Neural progenitor cell (in vitro differentiated cells): Measurements from ENCODE around the gene RPTOR. TPM values are rescaled to one million over a fixed set of nuclear protein-coding genes. Genes with fewer than 3 reads are reported as not detected.

Source experiments
- DNase-seq: peaks from one replicate; pipeline ENCODE4 v3.0.0-alpha.2; 2016; ENCODE audit warnings: low spot score
- H2AFZ ChIP-seq: fragments of 200-600 bp; sonication (generic); replicated peaks from 2 replicates; pipeline ENCODE4 v1.6.1; 2016; ENCODE audit warnings: antibody characterized with exemption
- H3F3A ChIP-seq: fragments of 200-600 bp; sonication (generic); 2 replicates; pipeline ENCODE4 v1.6.1; 2016; ENCODE audit warnings: antibody characterized with exemption, low read depth
- H3K27ac ChIP-seq: fragments of 200-600 bp; sonication (generic); 2 replicates; pipeline ENCODE4 v1.5.1; 2016; ENCODE audit warnings: mild to moderate bottlenecking
- H3K27me3 ChIP-seq: fragments of 200-600 bp; sonication (generic); 2 replicates; pipeline ENCODE4 v1.6.1; 2016; ENCODE audit warnings: mild to moderate bottlenecking, moderate library complexity
- H3K36me3 ChIP-seq: fragments of 200-600 bp; sonication (generic); 2 replicates; pipeline ENCODE4 v1.5.1; 2016
- H3K4me1 ChIP-seq: fragments of 200-600 bp; sonication (generic); 2 replicates; pipeline ENCODE4 v1.6.1; 2016; ENCODE audit warnings: mixed run types
- H3K4me2 ChIP-seq: fragments of 200-600 bp; sonication (generic); 2 replicates; pipeline ENCODE4 v1.6.1; 2016
- H3K4me3 ChIP-seq: fragments of 200-600 bp; sonication (generic); 2 replicates; pipeline ENCODE4 v1.5.1; 2016
- H3K79me2 ChIP-seq: fragments of 200-600 bp; sonication (generic); 2 replicates; pipeline ENCODE4 v1.6.1; 2016; ENCODE audit warnings: low read depth
- H3K9ac ChIP-seq: fragments of 200-600 bp; sonication (generic); 2 replicates; pipeline ENCODE4 v1.6.1; 2016
- H3K9me3 ChIP-seq: fragments of 200-600 bp; sonication (generic); 2 replicates; pipeline ENCODE4 v1.5.1; 2016; ENCODE audit warnings: low read depth
- H4K20me1 ChIP-seq: fragments of 200-600 bp; sonication (generic); 2 replicates; pipeline ENCODE4 v1.6.1; 2016; ENCODE audit warnings: low read depth
- H3K27ac Mint-ChIP-seq: 3 replicates; pipeline ENCODE4 v1.8.0; 2021; ENCODE audit warnings: mixed read lengths
- H3K27me3 Mint-ChIP-seq: 2 replicates; pipeline ENCODE4 v1.8.0; 2022; ENCODE audit warnings: low read depth, mild to moderate bottlenecking, inconsistent platforms, moderate library complexity, mixed read lengths; ENCODE audit not compliant: insufficient read depth
- H3K36me3 Mint-ChIP-seq: 3 replicates; pipeline ENCODE4 v1.8.0; 2021; ENCODE audit warnings: mixed read lengths
- H3K4me1 Mint-ChIP-seq: 3 replicates; pipeline ENCODE4 v1.8.0; 2021; ENCODE audit warnings: mixed read lengths
- H3K4me3 Mint-ChIP-seq: 3 replicates; pipeline ENCODE4 v1.8.0; 2021; ENCODE audit warnings: mild to moderate bottlenecking, moderate library complexity, mixed read lengths
- H3K9me3 Mint-ChIP-seq: 3 replicates; pipeline ENCODE4 v1.8.0; 2020; ENCODE audit warnings: mixed read lengths
- EZH2 ChIP-seq: fragments of 200-600 bp; sonication (generic); IDR thresholded peaks from 2 replicates; pipeline ENCODE4 v1.6.1; 2017; ENCODE audit warnings: antibody characterized with exemption, mild to moderate bottlenecking, moderate library complexity
- EZH2phosphoT487 ChIP-seq: fragments of 200-600 bp; sonication (generic); IDR thresholded peaks from 2 replicates; pipeline ENCODE4 v1.6.1; 2017; ENCODE audit warnings: antibody characterized with exemption
- total RNA-seq: library from RNA; depleted of rRNA; stranded (reverse); fragments of >200 nt; gene quantifications from 2 replicates; pipeline ENCODE4 v1.2.3, GENCODE V29; 2015; ENCODE audit warnings: low replicate concordance
- TF ChIP-seq, protein P1 (sequence below): fragments of 200-600 bp; sonication (generic); IDR thresholded peaks from 2 replicates; pipeline ENCODE4 v1.5.1; 2017; ENCODE audit warnings: antibody characterized with exemption, mild to moderate bottlenecking

Gene RPTOR
- total RNA-seq, 1 donor from 2014 or later, result 7.4 TPM

GRCh38 chr17:80804466-80804865 lies 259.8 kb downstream of the RPTOR start:
- no peak overlapping the region for H3K9ac ChIP-seq
- Mint-ChIP-seq H3K36me3 (peaks cover 17% of the 10 kb centered on the region), H3K9me3 (peaks cover 11% of the 10 kb centered on the region), H3K4me1 (peaks cover 8% of the 10 kb centered on the region), H3K27ac (no peak overlapping the region), H3K27me3 (no peaks in the 10 kb centered on the region), H3K4me3 (no peak overlapping the region)
- no peak for DNase-seq
- no peaks in the 10 kb centered on the region for H3K27me3 ChIP-seq
- peaks cover 9% of the 10 kb centered on the region for H3K36me3 ChIP-seq
- H3K4me2 ChIP-seq, result no peak overlapping the region
- H3K4me3 ChIP-seq, result no peak overlapping the region
- H3K27ac ChIP-seq, result no peak overlapping the region
- no peaks in the 10 kb centered on the region for H3K79me2 ChIP-seq
- H3K9me3 ChIP-seq, result peaks cover 10% of the 10 kb centered on the region
- peaks cover 9% of the 10 kb centered on the region for H3K4me1 ChIP-seq
- H4K20me1 ChIP-seq, result no peaks in the 10 kb centered on the region
- no peak overlapping the region for H2AFZ ChIP-seq
- H3F3A ChIP-seq, result no peaks in the 10 kb centered on the region
- TF ChIP-seq, protein P1, sequence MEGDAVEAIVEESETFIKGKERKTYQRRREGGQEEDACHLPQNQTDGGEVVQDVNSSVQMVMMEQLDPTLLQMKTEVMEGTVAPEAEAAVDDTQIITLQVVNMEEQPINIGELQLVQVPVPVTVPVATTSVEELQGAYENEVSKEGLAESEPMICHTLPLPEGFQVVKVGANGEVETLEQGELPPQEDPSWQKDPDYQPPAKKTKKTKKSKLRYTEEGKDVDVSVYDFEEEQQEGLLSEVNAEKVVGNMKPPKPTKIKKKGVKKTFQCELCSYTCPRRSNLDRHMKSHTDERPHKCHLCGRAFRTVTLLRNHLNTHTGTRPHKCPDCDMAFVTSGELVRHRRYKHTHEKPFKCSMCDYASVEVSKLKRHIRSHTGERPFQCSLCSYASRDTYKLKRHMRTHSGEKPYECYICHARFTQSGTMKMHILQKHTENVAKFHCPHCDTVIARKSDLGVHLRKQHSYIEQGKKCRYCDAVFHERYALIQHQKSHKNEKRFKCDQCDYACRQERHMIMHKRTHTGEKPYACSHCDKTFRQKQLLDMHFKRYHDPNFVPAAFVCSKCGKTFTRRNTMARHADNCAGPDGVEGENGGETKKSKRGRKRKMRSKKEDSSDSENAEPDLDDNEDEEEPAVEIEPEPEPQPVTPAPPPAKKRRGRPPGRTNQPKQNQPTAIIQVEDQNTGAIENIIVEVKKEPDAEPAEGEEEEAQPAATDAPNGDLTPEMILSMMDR, result no peak
- no peak for TF ChIP-seq EZH2phosphoT487
- no peak for TF ChIP-seq EZH2

DNA sequence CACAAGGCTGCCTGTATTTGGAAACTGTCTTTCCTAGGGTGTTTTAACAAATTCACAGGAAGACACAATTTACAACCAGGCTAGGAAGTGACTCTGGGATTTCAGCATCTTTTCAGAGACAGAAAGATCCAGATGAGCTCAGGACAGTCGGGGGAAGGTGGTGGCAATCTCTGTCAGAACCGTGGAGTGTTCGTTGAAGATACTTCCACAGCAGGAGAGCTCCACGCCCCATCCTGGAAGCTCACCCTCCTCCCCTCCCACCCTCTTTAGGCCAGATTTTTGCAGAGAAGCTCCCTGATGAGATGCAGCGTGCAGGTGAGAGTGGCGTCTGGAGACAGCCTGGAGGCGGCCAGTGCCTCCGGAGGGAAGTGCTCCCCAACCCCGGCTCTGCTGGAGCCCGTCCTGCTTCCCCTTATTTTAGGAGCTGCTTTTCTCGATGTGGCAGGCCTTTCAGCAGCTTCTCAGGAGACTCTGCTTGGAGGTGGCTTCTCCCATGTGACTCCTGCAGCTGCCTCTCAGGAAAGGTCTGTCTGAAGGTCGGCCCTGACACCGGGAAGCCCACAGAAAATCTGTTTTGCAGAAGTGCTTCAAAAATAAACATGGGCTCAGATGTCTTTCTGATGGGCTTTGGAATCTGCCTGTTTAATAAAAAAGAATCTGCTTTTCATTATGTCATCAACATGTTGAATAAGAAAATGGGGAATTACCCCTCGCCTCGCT lies 260.6 kb downstream of the RPTOR start:
- Histone ChIP-seq H3K9ac (no peak overlapping the region), H3K79me2 (no peaks in the 10 kb centered on the region), H3K4me2 (no peak overlapping the region), H3K27me3 (no peaks in the 10 kb centered on the region), H3F3A (no peaks in the 10 kb centered on the region), H3K27ac (no peak overlapping the region), H3K4me1 (peaks cover 9% of the 10 kb centered on the region), H4K20me1 (no peaks in the 10 kb centered on the region), H3K4me3 (no peak overlapping the region), H2AFZ (no peak overlapping the region), H3K36me3 (peaks cover 9% of the 10 kb centered on the region), H3K9me3 (peaks cover 10% of the 10 kb centered on the region)
- Mint-ChIP-seq H3K4me3 (no peak overlapping the region), H3K4me1 (peaks cover 8% of the 10 kb centered on the region), H3K27ac (peak overlapping the region; percentile 51), H3K27me3 (no peaks in the 10 kb centered on the region), H3K36me3 (peaks cover 17% of the 10 kb centered on the region), H3K9me3 (peaks cover 11% of the 10 kb centered on the region)
- no peak for DNase-seq
- TF ChIP-seq EZH2phosphoT487 (no peak), EZH2 (no peak)
- TF ChIP-seq, protein P1, result no peak

- H3K4me1 Mint-ChIP-seq, result peaks cover 3% of the 10 kb centered on the region
- H3K4me2 ChIP-seq, result no peak overlapping the region
- no peak for DNase-seq
- no peak overlapping the region for H2AFZ ChIP-seq
- peaks cover 9% of the 10 kb centered on the region for H3K36me3 ChIP-seq
- peaks cover 17% of the 10 kb centered on the region for H3K36me3 Mint-ChIP-seq
- peaks cover 9% of the 10 kb centered on the region for H3K4me1 ChIP-seq
- no peak overlapping the region for H3K4me3 ChIP-seq
- no peak overlapping the region for H3K4me3 Mint-ChIP-seq
- H3K27me3 Mint-ChIP-seq, result no peaks in the 10 kb centered on the region
- H3K27me3 ChIP-seq, result no peaks in the 10 kb centered on the region
- no peak overlapping the region for H3K9ac ChIP-seq
- H3K27ac Mint-ChIP-seq, result no peak overlapping the region
- no peak overlapping the region for H3K27ac ChIP-seq
- H3F3A ChIP-seq, result no peaks in the 10 kb centered on the region
- H3K79me2 ChIP-seq, result no peaks in the 10 kb centered on the region
- peaks cover 10% of the 10 kb centered on the region for H3K9me3 ChIP-seq
- H4K20me1 ChIP-seq, result no peaks in the 10 kb centered on the region
- TF ChIP-seq, protein P1, result no peak
- TF ChIP-seq EZH2phosphoT487, result no peak
- TF ChIP-seq EZH2, result no peak
- H3K9me3 Mint-ChIP-seq, result peaks cover 11% of the 10 kb centered on the region
These were observed 262.4 kb downstream of the RPTOR start for GRCh38 chr17:80807014-80807413.
